NT2/D1 (cell line): ENCODE data around the gene SLC38A6.

Experiments
- SUZ12 ChIP-seq: IDR thresholded peaks from 2 replicates; pipeline ENCODE4 v1.6.1; 2011; ENCODE audit not compliant: insufficient read length, insufficient read depth; ENCODE audit errors: extremely low read depth
- YY1 ChIP-seq: IDR thresholded peaks from 2 replicates; pipeline ENCODE4 v1.6.1; 2011; ENCODE audit not compliant: insufficient read length, insufficient read depth
- ZNF274 ChIP-seq: IDR thresholded peaks from 2 replicates; pipeline ENCODE4 v1.6.1; 2011; ENCODE audit warnings: mild to moderate bottlenecking, low read depth, low read length

- TF ChIP-seq YY1 (no peak), SUZ12 (no peak), ZNF274 (no peak)
Observed at GRCh38 chr14:60970146-60970545, 10.9 kb upstream of the SLC38A6 start.
